Left cardiac atrium (tissue), 4 donors: Measurements from ENCODE around the gene PTK7. TPM values are rescaled to one million over a fixed set of nuclear protein-coding genes. Genes with fewer than 3 reads are reported as not detected.
A peak's percentile ranks its signal among the peaks of the same experiment; 100 is the strongest.

ENCODE experiments used
- ATAC-seq, 2 donors: fragments of 200-7000 bp; cut with Tn5 transposase; one replicate each; pipeline ENCODE4 v1.9.1; 2020; ENCODE audit warnings: mild to moderate bottlenecking in 2 of 2, moderate library complexity in 2 of 2
- DNase-seq: peaks from one replicate; pipeline ENCODE4 v3.0.0-alpha.2; 2020
- intact Hi-C, 2 donors: fragments of 100-400 bp; cut with DNase I; formaldehyde crosslinking; loops; one replicate each; pipeline versions ENCODE4 v1.14.1 to v1.15.1; 2022 to 2023
- total RNA-seq, 2 donors: library from RNA; stranded (reverse); fragmentation: NEBNext Ultra II Directional; extraction: Animal tissue kit (Norgen Biotek cat#: 25700); gene quantifications; one replicate each; pipeline ENCODE4 v1.2.1, GENCODE V29; 2021
- donor health status: DM: no; HTN: yes; CAD: no.
- donor health status: DM: no; HTN: yes; CAD: no; lungs with severe emphysema.
- donor health status: DM: yes; HTN: yes; CAD: no.
- donor health status: Dilated cardiomyopathy.

Gene PTK7
- total RNA-seq, 2 donors from 2014 or later: 6.6 to 7.8 TPM

DNA sequence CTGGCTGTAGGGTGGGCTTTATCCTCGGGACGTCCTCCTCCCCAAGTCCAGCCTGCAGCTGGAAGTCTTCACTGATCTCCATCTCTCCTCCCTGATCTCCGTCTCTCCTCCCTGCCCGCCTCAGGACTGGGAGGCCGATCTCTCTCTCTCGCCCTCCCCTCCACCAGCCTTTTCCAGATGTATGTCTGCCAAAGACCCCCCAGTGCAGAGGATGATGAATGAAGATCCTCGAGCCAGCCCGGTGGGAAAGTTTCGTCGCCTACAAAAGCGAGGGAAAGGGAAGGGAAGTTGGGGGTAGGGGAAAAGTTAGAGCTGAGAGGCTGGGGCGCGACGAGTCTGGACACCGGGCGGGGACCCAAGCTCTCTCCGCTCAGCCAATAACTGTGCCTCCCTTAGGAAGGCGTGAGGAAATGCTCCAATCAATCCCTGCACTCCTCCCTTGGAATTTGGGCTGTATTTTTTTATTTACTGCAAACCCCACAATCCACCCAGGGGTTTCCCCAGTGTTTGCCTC lies 94.4 kb downstream of the PTK7 start:
- intact Hi-C loops: no loop called here

GRCh38 chr6:43170931-43171706 lies 95.0 kb downstream of the PTK7 start, which contains the start of gene SRF:
Gene SRF (plus strand): TSS chr6:43171269. CDS start chr6:43171657, 388 bp downstream.
- intact Hi-C loops: no loop called here
- DNase-seq (peak; percentile 100), ATAC-seq (peak; percentile 75 to 78)

More for the DNA sequence above, 94.4 kb downstream of the PTK7 start:
- DNase-seq (peak; percentile 83), ATAC-seq (peak; percentile 50 to 60)

DNA sequence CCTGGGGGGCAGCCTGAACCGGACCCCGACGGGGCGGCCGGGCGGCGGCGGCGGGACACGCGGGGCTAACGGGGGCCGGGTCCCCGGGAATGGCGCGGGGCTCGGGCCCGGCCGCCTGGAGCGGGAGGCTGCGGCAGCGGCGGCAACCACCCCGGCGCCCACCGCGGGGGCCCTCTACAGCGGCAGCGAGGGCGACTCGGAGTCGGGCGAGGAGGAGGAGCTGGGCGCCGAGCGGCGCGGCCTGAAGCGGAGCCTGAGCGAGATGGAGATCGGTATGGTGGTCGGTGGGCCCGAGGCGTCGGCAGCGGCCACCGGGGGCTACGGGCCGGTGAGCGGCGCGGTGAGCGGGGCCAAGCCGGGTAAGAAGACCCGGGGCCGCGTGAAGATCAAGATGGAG lies 95.6 kb downstream of the PTK7 start:
- peak in 1 of 2 donors; percentile 0 for ATAC-seq
- DNase-seq: no peak
- intact Hi-C loops: no loop called here

- intact Hi-C loops: no loop called here
- peak; percentile 48 for DNase-seq
- no peak for ATAC-seq
These were observed 96.2 kb downstream of the PTK7 start for GRCh38 chr6:43172104-43173007.

DNA sequence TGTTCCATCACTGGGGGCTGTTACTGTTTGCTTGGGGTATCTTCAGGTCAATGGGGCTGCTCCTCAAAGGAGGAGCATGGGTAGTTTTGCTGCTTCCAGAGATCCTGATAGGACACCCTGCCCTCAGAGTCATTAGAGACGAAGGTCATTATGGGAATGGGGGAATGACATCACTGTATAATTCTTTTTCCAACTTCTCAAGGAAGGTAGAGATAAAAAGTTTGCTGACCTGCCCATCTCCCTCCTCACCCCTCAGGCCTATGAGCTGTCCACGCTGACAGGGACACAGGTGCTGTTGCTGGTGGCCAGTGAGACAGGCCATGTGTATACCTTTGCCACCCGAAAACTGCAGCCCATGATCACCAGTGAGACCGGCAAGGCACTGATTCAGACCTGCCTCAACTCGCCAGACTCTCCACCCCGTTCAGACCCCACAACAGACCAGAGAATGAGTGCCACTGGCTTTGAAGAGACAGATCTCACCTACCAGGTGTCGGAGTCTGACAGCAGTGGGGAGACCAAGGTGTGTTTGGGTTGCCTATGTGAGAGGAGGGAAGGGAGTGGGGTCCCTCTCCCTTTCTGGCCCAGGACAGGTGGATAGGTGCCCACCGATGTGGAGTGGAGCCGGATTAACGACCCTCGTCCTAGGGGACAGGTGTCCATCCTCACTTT lies 97.6 kb downstream of the PTK7 start:
- ATAC-seq (no peak), DNase-seq (no peak)
- intact Hi-C loops: no loop called here

DNA sequence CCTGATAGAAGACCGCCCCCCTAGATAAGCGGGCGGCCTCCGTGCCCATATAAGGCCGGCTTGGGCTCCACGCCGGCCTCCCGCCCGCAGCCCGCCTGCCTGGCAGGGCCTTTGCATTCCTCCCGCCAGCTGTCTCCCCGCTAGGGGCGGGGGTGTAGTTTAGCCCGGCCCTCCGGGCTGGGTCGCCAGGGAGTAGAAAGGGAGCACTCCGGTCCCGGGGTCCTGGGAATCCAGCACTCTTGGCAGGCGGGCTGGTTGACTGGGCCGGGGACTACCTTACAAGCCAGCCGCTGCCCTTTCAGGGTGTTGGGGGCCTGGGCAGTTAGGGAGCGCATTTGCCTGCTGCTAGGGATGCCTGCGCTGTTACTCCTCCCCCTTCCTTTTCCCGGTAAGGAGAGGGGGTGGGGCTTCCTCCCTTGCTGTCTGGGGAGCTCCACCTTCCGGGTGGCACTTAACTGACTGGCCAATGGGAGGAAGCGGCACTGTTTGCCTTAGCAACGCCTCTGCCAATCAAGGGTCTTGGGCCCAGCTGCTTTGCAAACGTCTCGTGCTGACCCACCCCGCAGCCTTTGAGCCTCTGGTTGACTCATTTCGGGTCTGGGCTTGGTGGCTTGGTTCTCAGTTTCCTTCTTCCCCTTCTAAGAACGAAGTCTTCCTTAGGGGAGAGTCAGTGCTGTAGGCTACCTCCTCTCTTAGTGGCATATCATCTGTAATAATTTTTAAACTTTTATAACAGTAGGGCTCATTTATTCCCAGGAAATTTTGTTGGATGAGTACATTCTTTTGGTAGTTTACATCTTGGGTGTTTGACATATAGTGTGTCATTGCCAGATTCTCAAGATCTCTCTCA lies 98.4 kb downstream of the PTK7 start:
- DNase-seq: peak; percentile 98
- ATAC-seq: peak; percentile 76 to 84
- intact Hi-C loops: no loop called here

DNA sequence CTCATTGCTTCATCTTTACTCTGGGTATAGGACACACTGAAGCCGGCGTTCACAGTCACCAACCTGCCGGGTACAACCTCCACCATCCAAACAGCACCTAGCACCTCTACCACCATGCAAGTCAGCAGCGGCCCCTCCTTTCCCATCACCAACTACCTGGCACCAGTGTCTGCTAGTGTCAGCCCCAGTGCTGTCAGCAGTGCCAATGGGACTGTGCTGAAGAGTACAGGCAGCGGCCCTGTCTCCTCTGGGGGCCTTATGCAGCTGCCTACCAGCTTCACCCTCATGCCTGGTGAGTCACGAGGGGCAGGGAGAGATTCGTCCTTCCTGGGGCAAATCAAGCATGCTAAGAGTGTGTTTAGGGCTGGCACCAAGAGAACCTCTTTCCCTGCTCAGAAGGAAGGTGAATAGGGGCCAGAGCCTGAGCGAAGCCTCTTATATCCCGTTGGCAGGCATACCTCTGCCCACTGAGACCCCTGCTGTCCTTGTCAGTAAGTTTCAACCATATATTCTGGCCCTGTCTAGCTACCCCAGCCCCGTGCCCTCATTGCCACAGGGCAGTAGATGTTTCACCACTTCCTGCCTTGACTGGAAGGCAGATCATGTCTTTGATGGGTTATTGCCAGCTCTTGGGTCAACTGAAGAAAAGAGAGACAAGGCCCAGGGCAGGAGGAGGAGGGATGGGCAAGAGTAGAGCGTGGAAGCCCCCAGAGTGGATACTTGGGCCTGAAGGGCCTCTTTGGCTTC lies 99.7 kb downstream of the PTK7 start:
- intact Hi-C loops: no loop called here
- DNase-seq: no peak
- ATAC-seq: no peak

GRCh38 chr6:43176423-43176786 lies 100.3 kb downstream of the PTK7 start:
- intact Hi-C loops: no loop called here
- no peak for DNase-seq

DNA sequence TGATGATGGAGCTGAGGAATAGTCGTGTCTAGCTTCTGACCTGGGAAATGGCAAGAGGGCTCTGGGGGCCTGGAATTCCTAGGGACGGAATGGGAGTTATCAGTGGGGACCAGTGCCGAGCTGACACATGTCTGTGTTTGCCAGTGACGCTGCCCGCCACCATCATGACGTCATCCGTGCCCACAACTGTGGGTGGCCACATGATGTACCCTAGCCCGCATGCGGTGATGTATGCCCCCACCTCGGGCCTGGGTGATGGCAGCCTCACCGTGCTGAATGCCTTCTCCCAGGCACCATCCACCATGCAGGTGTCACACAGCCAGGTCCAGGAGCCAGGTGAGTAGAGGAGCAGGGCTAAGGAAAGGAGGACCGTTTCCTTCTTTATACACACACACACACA lies 102.0 kb downstream of the PTK7 start:
- no peak for DNase-seq

More at GRCh38 chr6:43176423-43176786, 100.3 kb downstream of the PTK7 start:
- no peak for ATAC-seq

DNA sequence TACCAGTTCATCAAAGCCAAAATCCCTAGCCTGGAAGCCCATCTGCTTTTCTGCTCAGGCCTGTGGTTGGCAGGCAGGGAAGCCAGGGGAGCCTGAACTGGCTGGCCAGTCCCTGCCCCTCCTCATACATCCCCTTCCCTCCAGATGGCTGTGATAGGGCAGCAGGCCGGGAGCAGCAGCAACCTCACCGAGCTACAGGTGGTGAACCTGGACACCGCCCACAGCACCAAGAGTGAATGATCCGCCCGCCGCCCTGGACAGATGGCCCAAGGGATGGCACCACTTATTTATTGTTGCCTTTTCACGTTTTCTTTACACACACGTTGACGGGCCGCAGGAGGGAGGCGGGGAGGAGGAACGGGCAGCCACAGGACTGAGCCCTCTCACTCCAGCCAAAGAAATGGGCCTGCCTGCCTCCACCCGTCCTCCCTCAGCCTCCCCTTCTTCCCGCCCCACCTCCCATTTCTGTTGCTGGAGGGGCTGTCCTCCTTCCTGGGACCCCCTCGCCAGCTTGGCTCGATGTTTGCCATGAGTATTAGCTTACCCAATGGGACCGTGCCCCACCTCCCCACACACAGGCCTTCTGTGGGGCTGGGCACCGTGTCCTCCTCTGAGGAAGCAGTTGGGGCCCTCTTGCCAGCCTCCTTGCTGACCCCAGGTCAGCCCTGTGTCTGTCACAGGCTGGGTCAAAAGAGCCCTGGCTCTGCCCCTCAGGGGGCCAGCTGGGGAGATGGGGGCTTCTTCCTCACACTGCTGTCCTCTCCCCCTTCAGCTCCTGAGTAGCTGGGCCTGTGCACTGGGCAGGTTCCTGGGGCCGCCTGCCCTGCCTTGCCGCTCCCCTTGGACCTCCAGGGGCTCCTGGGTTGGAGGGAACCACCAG lies 103.1 kb downstream of the PTK7 start:
- DNase-seq (no peak), ATAC-seq (no peak)
- intact Hi-C loops: no loop called here

More for the DNA sequence above, 102.0 kb downstream of the PTK7 start:
- ATAC-seq: no peak
- intact Hi-C loops: no loop called here

DNA sequence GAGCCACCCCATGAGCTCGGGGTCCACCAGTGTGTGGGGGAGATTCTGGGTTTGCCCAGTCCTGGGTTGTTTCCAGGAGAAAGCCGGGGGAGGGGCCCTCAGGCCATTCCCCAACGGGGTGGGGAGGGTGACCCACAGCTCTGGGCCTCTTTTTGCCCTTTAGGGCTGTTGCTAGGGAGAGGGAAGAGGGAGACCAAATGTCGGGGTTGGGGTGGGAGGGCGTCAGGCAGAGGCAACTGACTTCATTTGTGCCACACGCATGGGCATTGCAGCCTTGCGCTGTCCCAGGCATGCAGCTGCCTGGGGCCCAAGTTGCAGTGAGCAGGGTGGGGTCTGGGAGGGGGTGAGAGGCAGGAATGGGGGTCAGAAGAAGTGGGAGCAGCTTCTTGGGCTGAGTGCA lies 103.9 kb downstream of the PTK7 start:
- DNase-seq: no peak
- no peak for ATAC-seq
- intact Hi-C loops: no loop called here

DNA sequence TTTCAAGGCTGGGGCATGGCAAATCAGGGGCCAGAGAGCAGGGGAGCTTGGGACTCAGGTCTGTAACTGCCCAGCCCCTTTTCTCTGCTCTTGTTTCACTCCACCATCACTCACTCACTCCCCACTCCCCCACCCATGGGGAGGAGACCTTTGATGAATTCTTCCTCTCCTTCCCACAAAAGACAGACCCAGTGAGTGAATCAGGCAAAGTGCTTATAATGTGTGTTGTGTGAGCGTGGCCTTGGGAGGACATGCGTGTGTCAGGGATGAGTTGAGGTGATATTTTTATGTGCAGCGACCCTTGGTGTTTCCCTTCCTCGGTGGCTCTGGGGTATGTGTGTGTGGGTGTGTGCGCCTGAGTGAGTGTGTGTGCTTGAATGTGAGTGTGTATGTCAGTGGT lies 104.9 kb downstream of the PTK7 start:
- intact Hi-C loops: no loop called here
- DNase-seq (no peak), ATAC-seq (no peak)

GRCh38 chr6:43181621-43181941 lies 105.5 kb downstream of the PTK7 start:
- intact Hi-C loops: no loop called here
- DNase-seq: no peak
- ATAC-seq: no peak

GRCh38 chr6:43181942-43182860 lies 106.1 kb downstream of the PTK7 start, which contains the start of gene CUL9:
Gene CUL9 (plus strand): TSS chr6:43182196. CDS start chr6:43184311, 2,115 bp downstream.
- ATAC-seq (peak; percentile 97 to 99), DNase-seq (peak; percentile 93)
- intact Hi-C loops: no loop called here

GRCh38 chr6:43183441-43183840 lies 107.3 kb downstream of the PTK7 start:
- no peak for ATAC-seq
- intact Hi-C loops: no loop called here

More at GRCh38 chr6:43183441-43183840, 107.3 kb downstream of the PTK7 start:
- no peak for DNase-seq
